ENCODE results near the gene SYNE1. TPM values are rescaled to one million over a fixed set of nuclear protein-coding genes. Genes with fewer than 3 reads are reported as not detected.
A peak's percentile ranks its signal among the peaks of the same experiment; 100 is the strongest.
"Not testable (repeated sequence)": the region's sequence is repeated elsewhere in the genome, so short reads cannot be mapped to it uniquely, and the experiment has no call there.

Gene SYNE1
- total and polyA plus RNA-seq, 11 donors: 25.0 to 178 (median 112) TPM

- no peaks in the 10 kb centered on the region for H3K9me3 ChIP-seq
- intact Hi-C loops (cut with DNase I): loop anchor here in 1 of 10 donors (10.0 kb wide), 2 partner anchors 130 to 200 kb away; no protein-coding TSS in a partner anchor
- TF ChIP-seq CTCF (IDR thresholded peaks at IDR 0.05) (no peak), POLR2A (IDR thresholded peaks at IDR 0.05) (no peak)
- ATAC-seq: no peak
- no peak overlapping the region for H3K4me3 ChIP-seq
- no peak overlapping the region for H3K27ac ChIP-seq
- no peaks in the 10 kb centered on the region for H3K27me3 ChIP-seq
- WGBS, 4 donors: 95 to 98% (median 96%) methylated on average over 4 of the region's 4 CpGs
- peaks cover 0 to 14% (median 0%) of the 10 kb centered on the region in 12 donors for H3K4me1 ChIP-seq
- DNase-seq: no peak
- H3K36me3 ChIP-seq: peaks cover 0 to 100% (median 96%) of the 10 kb centered on the region in 9 donors
Measured at GRCh38 chr6:152334555-152334954, 302.6 kb downstream of the SYNE1 start.

DNA sequence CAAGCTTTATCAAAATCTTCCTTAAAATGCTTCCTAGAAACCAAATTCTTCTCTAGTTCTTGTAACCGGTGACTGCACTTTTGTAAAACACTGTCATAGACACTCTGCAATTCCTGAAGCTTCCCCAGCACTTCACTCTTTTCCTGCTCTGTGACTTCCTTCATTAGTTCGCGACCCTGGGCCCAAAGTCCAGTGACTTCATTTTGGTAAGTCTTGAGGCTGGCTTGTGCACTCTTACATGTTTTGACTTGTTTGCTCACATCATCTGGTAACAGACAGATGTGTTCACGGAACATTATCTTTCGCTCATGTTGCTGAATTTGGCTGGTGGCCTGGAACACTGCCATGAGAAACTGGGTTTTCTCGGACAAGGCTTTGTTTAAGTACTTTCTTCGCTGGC, 306.2 kb downstream of the SYNE1 start:
- Histone ChIP-seq H3K27me3 (no peaks in the 10 kb centered on the region), H3K9me3 (no peaks in the 10 kb centered on the region), H3K4me3 (no peak overlapping the region), H3K27ac (peak overlapping the region in 1 of 12 donors; percentile 19), H3K36me3 (peaks cover 0 to 100% (median 82%) of the 10 kb centered on the region in 9 donors), H3K4me1 (peaks cover 0 to 20% (median 0%) of the 10 kb centered on the region in 12 donors)
- ATAC-seq (no peak), DNase-seq (no peak)
- WGBS, 4 donors: 72 to 84% (median 77%) methylated on average over 6 to 7 of the region's 7 CpGs
- no peak for TF ChIP-seq POLR2A (IDR thresholded peaks at IDR 0.05)
- no peak for TF ChIP-seq CTCF (IDR thresholded peaks at IDR 0.05)
- intact Hi-C loops (cut with DNase I): loop anchor here in 1 of 10 donors (10.0 kb wide), 2 partner anchors 126 to 196 kb away; no protein-coding TSS in a partner anchor

DNA sequence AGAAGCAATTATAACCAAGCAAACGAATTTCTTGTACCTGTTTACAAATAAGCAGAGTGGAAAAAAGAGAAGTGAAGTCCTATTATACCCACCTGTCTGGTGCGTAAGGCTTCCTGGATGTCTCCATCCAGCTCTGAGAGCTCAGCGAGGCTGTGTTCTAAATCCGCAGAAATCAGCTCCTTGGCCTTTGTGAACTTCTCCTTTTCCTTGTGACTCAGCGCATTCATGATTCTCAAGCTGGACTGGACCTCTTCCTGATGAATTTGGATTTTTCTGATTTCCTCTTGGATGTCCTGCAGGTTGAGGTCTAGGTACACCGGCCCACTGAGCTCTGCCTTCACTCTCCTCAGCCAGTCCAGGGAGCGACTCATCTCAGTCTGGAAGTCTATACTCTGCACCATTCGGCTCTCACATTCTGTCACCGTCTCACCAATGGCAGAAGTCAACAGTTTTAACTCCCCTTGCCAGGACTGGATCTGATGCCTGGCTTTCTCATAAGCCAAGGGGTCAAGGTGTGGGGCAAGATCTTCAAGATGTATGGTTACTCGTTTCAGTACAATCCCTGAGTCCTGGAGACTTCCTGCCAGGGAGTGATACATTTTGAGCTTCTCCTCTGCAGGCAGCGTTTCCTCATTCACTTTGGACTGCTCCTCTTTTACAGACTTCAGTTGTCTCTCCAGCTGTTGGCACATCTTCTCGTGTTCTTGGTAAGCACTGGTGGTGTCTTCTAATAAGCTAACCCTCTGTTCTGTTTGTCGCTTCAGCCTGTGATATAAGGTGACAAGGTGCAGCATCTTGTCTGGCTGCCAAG, 307.3 kb downstream of the SYNE1 start:
- 92 to 93% (median 93%) methylated on average over 13 of the region's 13 CpGs for WGBS, 4 donors
- peak overlapping the region in 1 of 12 donors; percentile 19 for H3K27ac ChIP-seq
- ATAC-seq: peak in 2 of 4 donors; percentile 12 to 22
- no peak for DNase-seq
- TF ChIP-seq POLR2A (IDR thresholded peaks at IDR 0.05): no peak
- no peak for TF ChIP-seq CTCF (IDR thresholded peaks at IDR 0.05)
- H3K4me3 ChIP-seq: no peak overlapping the region
- H3K9me3 ChIP-seq: no peaks in the 10 kb centered on the region
- peaks cover 0 to 20% (median 0%) of the 10 kb centered on the region in 12 donors for H3K4me1 ChIP-seq
- H3K36me3 ChIP-seq: peaks cover 0 to 100% (median 80%) of the 10 kb centered on the region in 9 donors
- H3K27me3 ChIP-seq: no peaks in the 10 kb centered on the region
- intact Hi-C loops (cut with DNase I): loop anchor here in 1 of 10 donors (10.0 kb wide), 2 partner anchors 125 to 195 kb away; no protein-coding TSS in a partner anchor

DNA sequence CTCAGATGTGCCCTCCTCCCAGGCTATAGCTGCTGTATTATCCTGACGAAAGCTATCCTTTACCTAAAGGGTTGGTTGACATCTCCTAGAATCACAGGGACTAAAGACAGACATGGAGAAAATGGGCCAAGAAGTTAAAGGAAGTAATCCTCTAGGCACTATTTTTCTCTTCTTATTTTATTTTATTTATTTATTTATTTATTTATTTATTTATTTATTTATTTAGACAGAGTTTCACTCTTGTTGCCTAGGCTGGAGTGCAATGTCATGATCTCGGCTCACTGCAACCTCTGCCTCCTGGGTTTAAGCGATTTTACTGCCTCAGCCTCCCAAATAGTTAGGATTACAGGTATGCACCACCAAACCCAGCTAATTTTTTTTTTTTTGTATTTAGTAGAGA, 309.0 kb downstream of the SYNE1 start:
- WGBS, 4 donors: 94 to 99% (median 97%) methylated on average over 3 of the region's 3 CpGs
- ATAC-seq: not testable (repeated sequence)

More for the DNA sequence above, 309.0 kb downstream of the SYNE1 start:
- intact Hi-C loops (cut with DNase I); DNase-seq; H3K27ac ChIP-seq; H3K9me3 ChIP-seq; H3K4me3 ChIP-seq; H3K27me3 ChIP-seq: not testable (repeated sequence)
- H3K4me1 ChIP-seq: peaks cover 0 to 20% (median 0%) of the 10 kb centered on the region in 12 donors
- H3K36me3 ChIP-seq: peaks cover 0 to 100% (median 80%) of the 10 kb centered on the region in 9 donors

Data from heart left ventricle (tissue), 16 donors.